Mucosa of rectum (tissue), 2 donors: Measurements from ENCODE around the gene KREMEN1.

Experiments
- H3K27ac ChIP-seq, 2 donors: one replicate each; pipeline ENCODE4 v1.7.0; 2013; ENCODE audit warnings: inconsistent platforms in 2 of 2, low read depth in 2 of 2, low read length in 2 of 2
- H3K27me3 ChIP-seq, 2 donors: one replicate each; pipeline ENCODE4 v1.7.0; 2013; ENCODE audit warnings: low read length in 2 of 2; ENCODE audit not compliant: control insufficient read depth in 2 of 2, insufficient read depth in 2 of 2
- H3K36me3 ChIP-seq, 2 donors: one replicate each; pipeline ENCODE4 v1.7.0; 2013; ENCODE audit warnings: low read length in 2 of 2; ENCODE audit not compliant: control insufficient read depth in 2 of 2, insufficient read depth in 2 of 2
- H3K4me1 ChIP-seq, 2 donors: one replicate each; pipeline ENCODE4 v1.7.0; 2013; ENCODE audit warnings: low read length in 2 of 2, mild to moderate bottlenecking in 1 of 2; ENCODE audit not compliant: control insufficient read depth in 2 of 2, insufficient read depth in 2 of 2
- H3K4me3 ChIP-seq, 2 donors: one replicate each; pipeline ENCODE4 v1.7.0; 2013; ENCODE audit warnings: low read length in 2 of 2
- H3K9ac ChIP-seq, 2 donors: one replicate each; pipeline ENCODE4 v1.7.0; 2013; ENCODE audit warnings: low read length in 2 of 2, low read depth in 1 of 2, mild to moderate bottlenecking in 1 of 2
- H3K9me3 ChIP-seq, 2 donors: one replicate each; pipeline ENCODE4 v1.7.0; 2013; ENCODE audit warnings: low read length in 2 of 2; ENCODE audit not compliant: control insufficient read depth in 2 of 2
- donor health status: healthy.
- donor health status: Normal muscosa, but diverticular disease.

The KREMEN1 gene

GRCh38 chr22:29150701-29151100, 77.9 kb downstream of the KREMEN1 start:
- Histone ChIP-seq H3K4me1 (peaks cover 0 to 5% of the 10 kb centered on the region in 2 donors), H3K36me3 (peaks cover 3 to 13% of the 10 kb centered on the region in 2 donors), H3K9me3 (no peaks in the 10 kb centered on the region), H3K27ac (peak overlapping the region in 1 of 2 donors; percentile 16), H3K4me3 (no peak overlapping the region), H3K9ac (no peak overlapping the region), H3K27me3 (no peaks in the 10 kb centered on the region)

GRCh38 chr22:29151316-29151715, 78.5 kb downstream of the KREMEN1 start:
- H3K27ac ChIP-seq = no peak overlapping the region
- no peak overlapping the region for H3K4me3 ChIP-seq
- peaks cover 0 to 13% of the 10 kb centered on the region in 2 donors for H3K36me3 ChIP-seq
- peaks cover 0 to 5% of the 10 kb centered on the region in 2 donors for H3K4me1 ChIP-seq
- H3K27me3 ChIP-seq = no peaks in the 10 kb centered on the region
- no peak overlapping the region for H3K9ac ChIP-seq
- H3K9me3 ChIP-seq = no peaks in the 10 kb centered on the region

- no peak overlapping the region for H3K4me3 ChIP-seq
These were observed 79.5 kb downstream of the KREMEN1 start for GRCh38 chr22:29152045-29152953.

GRCh38 chr22:29152954-29153719, 80.3 kb downstream of the KREMEN1 start:
- peak overlapping the region; percentile 38 to 54 for H3K27ac ChIP-seq
- no peaks in the 10 kb centered on the region for H3K36me3 ChIP-seq
- H3K4me3 ChIP-seq = no peak overlapping the region
- no peak overlapping the region for H3K9ac ChIP-seq
- no peaks in the 10 kb centered on the region for H3K27me3 ChIP-seq
- no peaks in the 10 kb centered on the region for H3K9me3 ChIP-seq
- H3K4me1 ChIP-seq = peaks cover 0 to 5% of the 10 kb centered on the region in 2 donors

More at GRCh38 chr22:29152045-29152953, 79.5 kb downstream of the KREMEN1 start:
- H3K36me3 ChIP-seq = peaks cover 0 to 6% of the 10 kb centered on the region in 2 donors
- H3K27me3 ChIP-seq = no peaks in the 10 kb centered on the region
- no peak overlapping the region for H3K9ac ChIP-seq
- H3K27ac ChIP-seq = peak overlapping the region; percentile 38 to 54
- H3K9me3 ChIP-seq = no peaks in the 10 kb centered on the region
- H3K4me1 ChIP-seq = peaks cover 0 to 5% of the 10 kb centered on the region in 2 donors

GRCh38 chr22:29154364-29155048, 81.7 kb downstream of the KREMEN1 start:
- peak overlapping the region; percentile 20 to 35 for H3K4me3 ChIP-seq
- peaks cover 0 to 5% of the 10 kb centered on the region in 2 donors for H3K4me1 ChIP-seq
- no peaks in the 10 kb centered on the region for H3K9me3 ChIP-seq
- no peaks in the 10 kb centered on the region for H3K36me3 ChIP-seq
- H3K9ac ChIP-seq = no peak overlapping the region
- H3K27ac ChIP-seq = no peak overlapping the region
- H3K27me3 ChIP-seq = no peaks in the 10 kb centered on the region

DNA sequence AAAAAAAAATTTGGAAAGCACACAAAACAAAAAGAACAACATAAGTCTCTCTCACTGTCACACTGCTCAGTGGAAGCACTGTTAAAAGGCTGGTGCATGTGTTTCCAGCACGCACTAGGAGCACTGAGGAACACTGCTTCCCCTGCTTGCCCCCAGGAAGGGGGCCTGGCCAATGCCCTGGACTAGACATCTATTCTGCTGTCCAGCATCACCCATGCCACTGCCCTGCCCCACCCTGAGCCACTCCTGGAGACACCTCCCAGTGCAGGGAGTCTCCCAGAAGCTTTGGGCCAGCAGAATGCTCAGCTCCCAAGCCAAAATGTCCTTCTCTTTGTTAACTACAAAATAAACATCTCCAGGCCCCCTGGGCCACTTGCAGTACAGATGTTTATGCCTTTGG, 83.1 kb downstream of the KREMEN1 start:
- Histone ChIP-seq H3K27me3 (no peaks in the 10 kb centered on the region), H3K27ac (no peak overlapping the region), H3K4me1 (peaks cover 0 to 2% of the 10 kb centered on the region in 2 donors), H3K9me3 (no peaks in the 10 kb centered on the region), H3K9ac (no peak overlapping the region), H3K4me3 (no peak overlapping the region), H3K36me3 (no peaks in the 10 kb centered on the region)

DNA sequence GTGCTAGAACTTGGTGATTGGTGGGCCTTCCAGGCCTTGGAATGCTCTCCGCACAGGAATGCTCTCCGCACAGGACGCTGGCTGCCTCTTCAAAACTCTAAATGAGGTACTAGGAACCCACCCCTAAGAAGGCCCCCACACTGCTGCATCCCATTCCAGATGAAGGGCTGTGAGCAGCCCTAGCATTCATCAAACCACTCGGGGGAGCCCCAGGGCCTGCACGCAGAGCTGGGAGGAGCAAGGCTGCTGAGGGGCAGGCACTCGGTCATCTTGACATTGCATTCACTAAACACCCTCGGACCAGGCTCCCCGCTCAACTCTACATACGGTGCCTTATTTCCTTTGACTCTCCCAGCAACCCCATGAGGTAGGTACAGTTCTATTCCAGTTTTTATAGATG, 83.7 kb downstream of the KREMEN1 start:
- no peaks in the 10 kb centered on the region for H3K27me3 ChIP-seq
- peaks cover 0 to 2% of the 10 kb centered on the region in 2 donors for H3K4me1 ChIP-seq
- H3K4me3 ChIP-seq = no peak overlapping the region
- no peak overlapping the region for H3K27ac ChIP-seq
- H3K9me3 ChIP-seq = no peaks in the 10 kb centered on the region
- H3K9ac ChIP-seq = no peak overlapping the region
- no peaks in the 10 kb centered on the region for H3K36me3 ChIP-seq

DNA sequence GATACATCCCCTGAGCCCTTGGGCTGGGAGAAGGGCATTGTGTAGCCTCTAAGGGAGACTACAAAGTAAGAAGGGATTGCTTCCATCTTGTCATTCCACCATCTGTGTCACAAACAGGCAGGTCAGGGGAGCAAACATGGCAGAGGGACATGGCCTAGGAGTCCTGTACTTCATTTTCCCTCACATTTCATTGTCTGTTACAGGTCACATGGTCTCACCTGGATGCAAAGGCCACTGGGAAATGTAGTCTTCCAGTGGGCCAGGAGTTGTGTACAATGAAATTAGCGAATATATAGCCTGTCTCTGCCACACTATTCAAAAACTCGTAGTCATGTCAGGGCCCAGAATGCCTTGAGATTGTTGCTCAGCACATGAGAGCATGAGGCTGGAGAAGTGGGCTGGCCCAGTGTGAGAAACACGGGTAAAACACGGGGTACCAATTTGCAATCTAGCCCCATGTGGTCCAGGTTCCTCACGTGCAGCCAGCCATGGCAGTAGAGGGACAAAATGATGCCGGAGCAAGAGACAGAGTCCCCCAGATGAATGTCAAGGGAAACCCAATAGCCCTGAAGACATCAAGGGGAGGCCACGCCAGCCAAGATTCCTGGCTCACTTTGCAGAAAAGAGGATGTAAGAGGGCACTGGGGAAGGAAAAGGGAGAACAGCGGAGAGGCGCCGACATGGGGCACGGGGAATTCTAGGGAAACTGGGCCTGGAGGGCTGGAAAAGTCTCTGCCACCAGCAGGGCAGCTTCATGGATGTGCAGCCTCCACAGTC, 85.1 kb downstream of the KREMEN1 start:
- Histone ChIP-seq H3K9me3 (no peaks in the 10 kb centered on the region), H3K4me1 (peaks cover 0 to 2% of the 10 kb centered on the region in 2 donors), H3K9ac (no peak overlapping the region), H3K36me3 (no peaks in the 10 kb centered on the region), H3K27me3 (no peaks in the 10 kb centered on the region), H3K27ac (no peak overlapping the region), H3K4me3 (no peak overlapping the region)

DNA sequence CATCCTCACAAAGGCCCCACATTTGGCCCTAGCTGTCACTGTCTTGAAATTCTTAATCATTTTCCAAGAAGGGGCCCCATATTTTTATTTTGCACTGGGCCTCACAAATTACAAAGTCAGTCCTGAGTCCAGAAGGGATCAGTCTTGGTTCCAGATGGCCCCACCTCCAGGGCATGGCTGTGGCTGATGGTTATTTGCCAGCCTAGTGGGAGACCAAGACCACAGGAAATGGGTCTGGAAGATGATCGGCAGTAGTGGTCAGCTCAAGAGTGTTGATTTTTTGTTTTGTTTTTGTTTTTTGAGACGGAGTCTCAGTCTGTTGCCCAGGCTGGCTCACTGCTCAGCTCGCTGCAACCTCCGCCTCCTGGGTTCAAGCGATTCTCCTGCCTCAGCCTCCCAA, 85.7 kb downstream of the KREMEN1 start:
- no peaks in the 10 kb centered on the region for H3K36me3 ChIP-seq
- no peaks in the 10 kb centered on the region for H3K9me3 ChIP-seq
- no peak overlapping the region for H3K27ac ChIP-seq
- no peaks in the 10 kb centered on the region for H3K27me3 ChIP-seq
- no peak overlapping the region for H3K4me3 ChIP-seq
- H3K4me1 ChIP-seq = peaks cover 0 to 2% of the 10 kb centered on the region in 2 donors
- no peak overlapping the region for H3K9ac ChIP-seq
